GM12878 (cell line): Measurements from ENCODE around the gene GADL1. TPM values are rescaled to one million over a fixed set of nuclear protein-coding genes. Genes with fewer than 3 reads are reported as not detected.

Experiments
- ATAC-seq: fragments of 200-7000 bp; cut with Tn5 transposase; 3 replicates; pipeline ENCODE4 v1.9.1; 2020; ENCODE audit warnings: mild to moderate bottlenecking, moderate library complexity
- BruUV-seq: library from RNA; stranded (reverse); fragments of 400-500 nt; replicated peaks from 2 replicates; lab custom pipeline; 2021; lab: Mats Ljungman, UMichigan
- CTCF ChIA-PET: fragments of 300-600 bp; sonication (Branson Sonifier 250); formaldehyde crosslinking; extraction: SDS; loops from one replicate; lab custom pipeline; 2021; ENCODE audit warnings: inconsistent platforms; lab: Yijun Ruan, JAX
- POLR2A ChIA-PET: fragments of 350-600 bp; formaldehyde crosslinking; extraction: SDS; loops from one replicate; lab custom pipeline; 2021; ENCODE audit warnings: inconsistent platforms; lab: Charles Lee
- RAD21 ChIA-PET: fragments of 300-600 bp; sonication (Branson Sonifier 250); formaldehyde crosslinking; loops from one replicate; lab custom pipeline; 2023; ENCODE audit warnings: antibody characterized with exemption; ENCODE audit not compliant: unreplicated experiment; lab: Charles Lee
- SMC1A ChIA-PET: fragments of 300-600 bp; sonication (Branson Sonifier 250); formaldehyde crosslinking; loops from one replicate; lab custom pipeline; 2023; ENCODE audit not compliant: unreplicated experiment, uncharacterized antibody; lab: Charles Lee
- DNase-seq: peaks from one replicate; pipeline ENCODE4 v3.0.0-alpha.2; 2011; ENCODE audit warnings: low read depth, low spot score
- FAIRE-seq: peaks from 3 replicates; lab custom pipeline; 2011; peaks lifted over from hg19 to GRCh38; lab: Jason Lieb, UNC
- H2AFZ ChIP-seq: 2 replicates; pipeline ENCODE4 v1.6.0; 2011; ENCODE audit warnings: low read depth, low read length, control low read depth; ENCODE audit not compliant: control insufficient read depth
- H3K27ac ChIP-seq: 2 replicates; pipeline ENCODE4 v1.5.1; 2011; ENCODE audit warnings: control low read depth; ENCODE audit not compliant: control insufficient read depth, insufficient read depth
- H3K27me3 ChIP-seq, 2 experiments: replicated peaks in 1 of 2; 2 replicates each; pipeline versions ENCODE4 v1.6.0 to v1.6.1; 2011; ENCODE audit warnings: low read length in 1 of 2; ENCODE audit not compliant: control insufficient read depth in 2 of 2, insufficient read depth in 2 of 2
- H3K36me3 ChIP-seq, 2 experiments: 2 replicates each; pipeline ENCODE4 v1.5.1; 2011; ENCODE audit warnings: low read length in 1 of 2; ENCODE audit not compliant: control insufficient read depth in 2 of 2, insufficient read depth in 2 of 2
- H3K4me1 ChIP-seq: 2 replicates; pipeline ENCODE4 v1.6.1; 2011; ENCODE audit warnings: mild to moderate bottlenecking, low read length, moderate library complexity, mixed read lengths; ENCODE audit not compliant: control insufficient read depth, insufficient read depth
- H3K4me2 ChIP-seq: 2 replicates; pipeline ENCODE4 v1.6.0; 2011; ENCODE audit warnings: control low read depth; ENCODE audit not compliant: control insufficient read depth, insufficient read depth
- H3K4me3 ChIP-seq: fragments of 200-600 bp; sonication (generic); 2 replicates; pipeline ENCODE4 v1.5.1; 2016
- H3K79me2 ChIP-seq: 2 replicates; pipeline ENCODE4 v1.6.0; 2011; ENCODE audit warnings: low read length; ENCODE audit not compliant: control insufficient read depth, insufficient read depth
- H3K9ac ChIP-seq: 2 replicates; pipeline ENCODE4 v1.8.0; 2011; ENCODE audit warnings: low read length, control low read depth, mixed read lengths; ENCODE audit not compliant: control insufficient read depth, insufficient read depth
- H3K9me3 ChIP-seq: replicated peaks from 3 replicates; pipeline ENCODE4 v1.5.1; 2011; ENCODE audit warnings: mild to moderate bottlenecking, low read length; ENCODE audit not compliant: control insufficient read depth, insufficient read depth
- H4K20me1 ChIP-seq: 2 replicates; pipeline ENCODE4 v1.6.0; 2011; ENCODE audit not compliant: control insufficient read depth, insufficient read depth
- CHD2 ChIP-seq: IDR thresholded peaks from 2 replicates; pipeline ENCODE4 v1.6.1; 2011; ENCODE audit warnings: low read depth, low read length, improper control_type of control experiment, borderline replicate concordance
- FOXM1 ChIP-seq: IDR thresholded peaks from 2 replicates; pipeline ENCODE4 v1.6.1; 2012; ENCODE audit warnings: low read depth, mild to moderate bottlenecking, inconsistent platforms, low read length, moderate library complexity
- MXI1 ChIP-seq: fragments of 150-350 bp; IDR thresholded peaks from 2 replicates; pipeline ENCODE4 v1.6.1; 2011; ENCODE audit warnings: low read depth, mild to moderate bottlenecking, inconsistent platforms, low read length, improper control_type of control experiment
- SMC3 ChIP-seq: IDR thresholded peaks from 2 replicates; pipeline ENCODE4 v1.6.1; 2011; ENCODE audit warnings: low read length, improper control_type of control experiment, borderline replicate concordance
- SPI1 ChIP-seq: IDR thresholded peaks from 2 replicates; pipeline ENCODE4 v1.6.1; 2011; ENCODE audit warnings: low read depth, mild to moderate bottlenecking, low read length, moderate library complexity, borderline replicate concordance; ENCODE audit not compliant: insufficient read depth
- SUPT20H ChIP-seq: IDR thresholded peaks from 2 replicates; pipeline ENCODE4 v1.6.1; 2011; ENCODE audit warnings: low read depth, mild to moderate bottlenecking, low read length, moderate library complexity, borderline replicate concordance; ENCODE audit not compliant: control insufficient read depth
- WGBS: methylation state at CpG from one replicate; pipeline ENCODE4 v1.1.6; 2016; ENCODE audit warnings: low lambda C conversion rate; ENCODE audit not compliant: insufficient replicate concordance, insufficient coverage; ENCODE audit errors: missing lambda C conversion rate; 5-methylcytosine and 5-hydroxymethylcytosine counted together
- in situ Hi-C: fragments of 300-500 bp; cut with MboI; formaldehyde crosslinking; loops from 9 replicates; pipeline ENCODE4 v1.14.3; 2018; ENCODE audit warnings: mixed read lengths
- intact Hi-C: fragments of 100-400 bp; cut with micrococcal nuclease; formaldehyde crosslinking; loops from one replicate; pipeline ENCODE4 v1.14.2; 2022; ENCODE audit not compliant: unreplicated experiment
- polyA plus RNA-seq, 11 experiments: library from polyadenylated mRNA; depleted of rRNA in 4 of 11; unstranded in 6 of 11; stranded (reverse) in 5 of 11; fragments of >200 nt; fragmentation: Nextera tagmentation in 4 of 11; fragmentation: Illumina TruSeq in 1 of 11; extraction: Ambion mirVana in 4 of 11; extraction: Trizol in 1 of 11; gene quantifications; 1 replicate in 1 of 11; 2 replicates in 10 of 11; pipeline versions ENCODE4 v1.2.1 to v1.2.3, GENCODE V29; 2011 to 2016; ENCODE audit warnings: inconsistent platforms in 2 of 11, missing spikeins in 2 of 11, low read depth in 1 of 11
- total RNA-seq, 4 experiments: library from RNA; depleted of rRNA in 3 of 4; stranded (reverse); fragments of >200 nt in 3 of 4; fragmentation: Illumina TruSeq in 1 of 4; extraction: Trizol in 1 of 4; gene quantifications; 2 replicates each; pipeline versions ENCODE4 v1.2.1 to v1.2.3, GENCODE V29; 2013 to 2021
- TF ChIP-seq, protein P1 (sequence below): fragments of 450-650 bp; IDR thresholded peaks from 2 replicates; pipeline ENCODE4 v1.6.1; 2018; ENCODE audit warnings: mild to moderate bottlenecking, low read depth, moderate library complexity; ENCODE audit not compliant: partially characterized antibody
- TF ChIP-seq, protein P2 (sequence below): IDR thresholded peaks from 2 replicates; pipeline ENCODE4 v1.6.1; 2011; ENCODE audit warnings: low read depth, mild to moderate bottlenecking, low read length, moderate library complexity, borderline replicate concordance; ENCODE audit errors: extremely low read depth
- TF ChIP-seq, protein P3 (sequence below): fragments of 450-650 bp; formaldehyde crosslinking; IDR thresholded peaks from 2 replicates; pipeline ENCODE4 v1.4.0; 2020; ENCODE audit warnings: mild to moderate bottlenecking, moderate library complexity
- TF ChIP-seq, protein P4 (sequence below): fragments of 450-650 bp; IDR thresholded peaks from 2 replicates; pipeline ENCODE4 v1.6.1; 2017; ENCODE audit warnings: low read depth, mild to moderate bottlenecking, moderate library complexity

Gene GADL1
- total and polyA plus RNA-seq, 10 of the 15 experiments (the other 5 are each of a cell fraction or from before 2014, with no cell fraction given): 0.04 TPM; not detected in 9

DNA sequence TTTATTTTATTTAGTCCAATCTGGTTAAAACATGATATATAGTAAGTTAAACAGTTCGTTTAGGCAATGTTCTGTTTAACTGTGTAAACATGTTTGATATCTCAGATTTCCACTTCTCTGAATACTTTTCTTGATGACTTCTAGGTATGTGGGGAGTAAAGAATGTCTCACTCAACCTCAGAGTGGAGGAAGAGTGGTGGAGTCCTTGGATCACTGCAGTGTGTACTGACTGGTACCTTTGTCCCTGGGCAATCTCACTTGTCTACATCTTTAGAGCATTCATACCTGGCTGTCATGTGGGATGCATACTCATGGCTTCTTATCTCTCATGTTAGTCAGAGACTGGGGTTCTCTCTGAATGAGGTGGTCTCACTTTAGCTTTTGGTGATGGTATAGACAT lies 15.6 kb downstream of the GADL1 start:
- in situ Hi-C loops (no loop called here), intact Hi-C loops (no loop called here)
- Histone ChIP-seq H2AFZ (no peak overlapping the region), H4K20me1 (no peaks in the 10 kb centered on the region), H3K4me2 (no peak overlapping the region), H3K27me3 (peaks cover 0 to 3% of the 10 kb centered on the region in 2 experiments; a peak in 1 of 4 replicates), H3K9me3 (no peaks in the 10 kb centered on the region; the same call in 2 of the 3 replicates), H3K79me2 (no peaks in the 10 kb centered on the region), H3K27ac (no peak overlapping the region), H3K4me3 (no peak overlapping the region), H3K4me1 (no peaks in the 10 kb centered on the region), H3K36me3 (no peaks in the 10 kb centered on the region), H3K9ac (no peak overlapping the region)
- RAD21 ChIA-PET: no interaction called here
- no peak for FAIRE-seq
- ATAC-seq: no peak
- TF ChIP-seq, protein P1, sequence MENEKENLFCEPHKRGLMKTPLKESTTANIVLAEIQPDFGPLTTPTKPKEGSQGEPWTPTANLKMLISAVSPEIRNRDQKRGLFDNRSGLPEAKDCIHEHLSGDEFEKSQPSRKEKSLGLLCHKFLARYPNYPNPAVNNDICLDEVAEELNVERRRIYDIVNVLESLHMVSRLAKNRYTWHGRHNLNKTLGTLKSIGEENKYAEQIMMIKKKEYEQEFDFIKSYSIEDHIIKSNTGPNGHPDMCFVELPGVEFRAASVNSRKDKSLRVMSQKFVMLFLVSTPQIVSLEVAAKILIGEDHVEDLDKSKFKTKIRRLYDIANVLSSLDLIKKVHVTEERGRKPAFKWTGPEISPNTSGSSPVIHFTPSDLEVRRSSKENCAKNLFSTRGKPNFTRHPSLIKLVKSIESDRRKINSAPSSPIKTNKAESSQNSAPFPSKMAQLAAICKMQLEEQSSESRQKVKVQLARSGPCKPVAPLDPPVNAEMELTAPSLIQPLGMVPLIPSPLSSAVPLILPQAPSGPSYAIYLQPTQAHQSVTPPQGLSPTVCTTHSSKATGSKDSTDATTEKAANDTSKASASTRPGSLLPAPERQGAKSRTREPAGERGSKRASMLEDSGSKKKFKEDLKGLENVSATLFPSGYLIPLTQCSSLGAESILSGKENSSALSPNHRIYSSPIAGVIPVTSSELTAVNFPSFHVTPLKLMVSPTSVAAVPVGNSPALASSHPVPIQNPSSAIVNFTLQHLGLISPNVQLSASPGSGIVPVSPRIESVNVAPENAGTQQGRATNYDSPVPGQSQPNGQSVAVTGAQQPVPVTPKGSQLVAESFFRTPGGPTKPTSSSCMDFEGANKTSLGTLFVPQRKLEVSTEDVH: no peak
- TF ChIP-seq, protein P2, sequence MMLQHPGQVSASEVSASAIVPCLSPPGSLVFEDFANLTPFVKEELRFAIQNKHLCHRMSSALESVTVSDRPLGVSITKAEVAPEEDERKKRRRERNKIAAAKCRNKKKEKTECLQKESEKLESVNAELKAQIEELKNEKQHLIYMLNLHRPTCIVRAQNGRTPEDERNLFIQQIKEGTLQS: no peak
- TF ChIP-seq SPI1 (no peak), SUPT20H (no peak), SMC3 (no peak), CHD2 (no peak), MXI1 (no peak), FOXM1 (no peak)
- TF ChIP-seq, protein P3, sequence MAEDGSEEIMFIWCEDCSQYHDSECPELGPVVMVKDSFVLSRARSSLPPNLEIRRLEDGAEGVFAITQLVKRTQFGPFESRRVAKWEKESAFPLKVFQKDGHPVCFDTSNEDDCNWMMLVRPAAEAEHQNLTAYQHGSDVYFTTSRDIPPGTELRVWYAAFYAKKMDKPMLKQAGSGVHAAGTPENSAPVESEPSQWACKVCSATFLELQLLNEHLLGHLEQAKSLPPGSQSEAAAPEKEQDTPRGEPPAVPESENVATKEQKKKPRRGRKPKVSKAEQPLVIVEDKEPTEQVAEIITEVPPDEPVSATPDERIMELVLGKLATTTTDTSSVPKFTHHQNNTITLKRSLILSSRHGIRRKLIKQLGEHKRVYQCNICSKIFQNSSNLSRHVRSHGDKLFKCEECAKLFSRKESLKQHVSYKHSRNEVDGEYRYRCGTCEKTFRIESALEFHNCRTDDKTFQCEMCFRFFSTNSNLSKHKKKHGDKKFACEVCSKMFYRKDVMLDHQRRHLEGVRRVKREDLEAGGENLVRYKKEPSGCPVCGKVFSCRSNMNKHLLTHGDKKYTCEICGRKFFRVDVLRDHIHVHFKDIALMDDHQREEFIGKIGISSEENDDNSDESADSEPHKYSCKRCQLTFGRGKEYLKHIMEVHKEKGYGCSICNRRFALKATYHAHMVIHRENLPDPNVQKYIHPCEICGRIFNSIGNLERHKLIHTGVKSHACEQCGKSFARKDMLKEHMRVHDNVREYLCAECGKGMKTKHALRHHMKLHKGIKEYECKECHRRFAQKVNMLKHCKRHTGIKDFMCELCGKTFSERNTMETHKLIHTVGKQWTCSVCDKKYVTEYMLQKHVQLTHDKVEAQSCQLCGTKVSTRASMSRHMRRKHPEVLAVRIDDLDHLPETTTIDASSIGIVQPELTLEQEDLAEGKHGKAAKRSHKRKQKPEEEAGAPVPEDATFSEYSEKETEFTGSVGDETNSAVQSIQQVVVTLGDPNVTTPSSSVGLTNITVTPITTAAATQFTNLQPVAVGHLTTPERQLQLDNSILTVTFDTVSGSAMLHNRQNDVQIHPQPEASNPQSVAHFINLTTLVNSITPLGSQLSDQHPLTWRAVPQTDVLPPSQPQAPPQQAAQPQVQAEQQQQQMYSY (CRISPR knock-in tag): no peak
- TF ChIP-seq, protein P4, sequence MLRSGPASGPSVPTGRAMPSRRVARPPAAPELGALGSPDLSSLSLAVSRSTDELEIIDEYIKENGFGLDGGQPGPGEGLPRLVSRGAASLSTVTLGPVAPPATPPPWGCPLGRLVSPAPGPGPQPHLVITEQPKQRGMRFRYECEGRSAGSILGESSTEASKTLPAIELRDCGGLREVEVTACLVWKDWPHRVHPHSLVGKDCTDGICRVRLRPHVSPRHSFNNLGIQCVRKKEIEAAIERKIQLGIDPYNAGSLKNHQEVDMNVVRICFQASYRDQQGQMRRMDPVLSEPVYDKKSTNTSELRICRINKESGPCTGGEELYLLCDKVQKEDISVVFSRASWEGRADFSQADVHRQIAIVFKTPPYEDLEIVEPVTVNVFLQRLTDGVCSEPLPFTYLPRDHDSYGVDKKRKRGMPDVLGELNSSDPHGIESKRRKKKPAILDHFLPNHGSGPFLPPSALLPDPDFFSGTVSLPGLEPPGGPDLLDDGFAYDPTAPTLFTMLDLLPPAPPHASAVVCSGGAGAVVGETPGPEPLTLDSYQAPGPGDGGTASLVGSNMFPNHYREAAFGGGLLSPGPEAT: no peak
- CTCF ChIA-PET: no interaction called here
- no TSS peak for BruUV-seq
- POLR2A ChIA-PET: no interaction called here
- WGBS: 0% methylated on average over 1 of the region's 1 CpG
- no peak for DNase-seq
- SMC1A ChIA-PET: no interaction called here
